Lung (tissue), 12 donors: ENCODE measurements around the gene TMEM30B. TPM values are rescaled to one million over a fixed set of nuclear protein-coding genes. Genes with fewer than 3 reads are reported as not detected.

ENCODE experiments used
- ATAC-seq: fragments of 200-7000 bp; cut with Tn5 transposase; one replicate; pipeline ENCODE4 v1.9.1; 2020; ENCODE audit warnings: moderate number of reproducible peaks; ENCODE audit not compliant: insufficient read depth, low FRiP score
- DNase-seq, 3 donors: peaks; one replicate each; pipeline ENCODE4 v3.0.0-alpha.2; 2013 to 2017
- H3K27ac ChIP-seq, 2 donors: one replicate each; pipeline ENCODE4 v1.5.1; 2013; ENCODE audit warnings: mild to moderate bottlenecking in 2 of 2, moderate library complexity in 2 of 2, control low read depth in 1 of 2, inconsistent platforms in 1 of 2, low read depth in 1 of 2, low read length in 1 of 2
- H3K27me3 ChIP-seq, 3 donors: one replicate each; pipeline ENCODE4 v1.5.1; 2013; ENCODE audit warnings: low read length in 2 of 3; ENCODE audit not compliant: control insufficient read depth in 3 of 3, insufficient read depth in 3 of 3
- H3K36me3 ChIP-seq, 4 donors: one replicate each; pipeline ENCODE4 v1.5.1; 2013; ENCODE audit warnings: low read length in 4 of 4, mild to moderate bottlenecking in 1 of 4, moderate library complexity in 1 of 4; ENCODE audit not compliant: control insufficient read depth in 4 of 4, insufficient read depth in 4 of 4
- H3K4me1 ChIP-seq, 5 donors: one replicate each; pipeline ENCODE4 v1.5.1; 2013; ENCODE audit warnings: low read length in 5 of 5, mild to moderate bottlenecking in 2 of 5, moderate library complexity in 1 of 5; ENCODE audit not compliant: control insufficient read depth in 5 of 5, insufficient read depth in 5 of 5
- H3K4me3 ChIP-seq: one replicate; pipeline ENCODE4 v1.5.1; 2013; ENCODE audit warnings: mild to moderate bottlenecking, control low read depth, moderate library complexity
- H3K9ac ChIP-seq, 2 donors: one replicate each; pipeline ENCODE4 v1.5.1; 2013; ENCODE audit warnings: low read length in 2 of 2, control low read depth in 1 of 2; ENCODE audit not compliant: insufficient read depth in 1 of 2
- H3K9me3 ChIP-seq, 4 donors: one replicate each; pipeline ENCODE4 v1.5.1; 2013; ENCODE audit warnings: low read length in 3 of 4, mild to moderate bottlenecking in 1 of 4, moderate library complexity in 1 of 4; ENCODE audit not compliant: control insufficient read depth in 4 of 4, insufficient read depth in 3 of 4
- WGBS, 2 donors: extraction: QIAGEN DNeasy Blood & Tissue Kit; methylation state at CpG; one replicate each; pipeline ENCODE4 v1.1.7; 2013; 5-methylcytosine and 5-hydroxymethylcytosine counted together
- polyA plus RNA-seq, 2 donors: library from polyadenylated mRNA; stranded (reverse); fragments of 200-250 nt; gene quantifications; one replicate each; pipeline ENCODE4 v1.2.1, GENCODE V29; 2013
- total RNA-seq, 2 donors: library from RNA; depleted of rRNA in 1 of 2; stranded (reverse); fragments of >200 nt in 1 of 2; gene quantifications; one replicate each; pipeline ENCODE4 v1.2.1, GENCODE V29; 2014 to 2021
- TF ChIP-seq, protein P1 (sequence below): IDR thresholded peaks from 2 replicates; pipeline ENCODE4 v1.5.1; 2012; ENCODE audit warnings: mild to moderate bottlenecking; ENCODE audit errors: control extremely low read depth, extremely low read depth
- donor health status: control.
- donor health status: control.
- donor health status: Bipolar disorder and iron deficiency.
- donor health status: healthy.
- donor health status: DM: yes; HTN: yes; CAD: no.

The TMEM30B gene
- total and polyA plus RNA-seq, 4 donors = 14.4 to 24.3 (median 20.1) TPM

DNA sequence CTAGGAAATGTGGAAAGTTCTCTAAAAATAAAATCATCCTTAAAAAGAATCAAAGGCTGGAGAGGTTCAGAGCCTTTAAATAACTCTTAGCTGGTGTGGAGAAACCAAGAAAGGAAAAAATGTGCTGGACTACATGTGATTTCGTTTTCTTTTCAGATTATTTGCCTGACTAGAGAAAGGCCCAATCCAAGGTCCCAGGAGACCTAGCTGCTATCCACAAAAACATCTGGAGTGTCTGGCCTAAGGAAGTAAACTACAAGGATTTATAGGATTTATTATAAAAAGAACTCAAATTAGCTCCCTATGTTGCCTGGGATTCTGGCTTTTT is 774 bp upstream of the TMEM30B start:
- Histone ChIP-seq H3K4me1 (peaks cover 0 to 14% (median 8%) of the 10 kb centered on the region in 5 donors), H3K9ac (no peak overlapping the region), H3K36me3 (no peaks in the 10 kb centered on the region), H3K27ac (no peak overlapping the region), H3K27me3 (peaks cover 0 to 48% (median 33%) of the 10 kb centered on the region in 3 donors), H3K9me3 (peaks cover 0 to 9% (median 0%) of the 10 kb centered on the region in 4 donors), H3K4me3 (no peak overlapping the region)
- WGBS, 2 donors = 67 to 90% methylated on average over 1 of the region's 1 CpG
- ATAC-seq (no peak), DNase-seq (no peak)
- TF ChIP-seq, protein P1, sequence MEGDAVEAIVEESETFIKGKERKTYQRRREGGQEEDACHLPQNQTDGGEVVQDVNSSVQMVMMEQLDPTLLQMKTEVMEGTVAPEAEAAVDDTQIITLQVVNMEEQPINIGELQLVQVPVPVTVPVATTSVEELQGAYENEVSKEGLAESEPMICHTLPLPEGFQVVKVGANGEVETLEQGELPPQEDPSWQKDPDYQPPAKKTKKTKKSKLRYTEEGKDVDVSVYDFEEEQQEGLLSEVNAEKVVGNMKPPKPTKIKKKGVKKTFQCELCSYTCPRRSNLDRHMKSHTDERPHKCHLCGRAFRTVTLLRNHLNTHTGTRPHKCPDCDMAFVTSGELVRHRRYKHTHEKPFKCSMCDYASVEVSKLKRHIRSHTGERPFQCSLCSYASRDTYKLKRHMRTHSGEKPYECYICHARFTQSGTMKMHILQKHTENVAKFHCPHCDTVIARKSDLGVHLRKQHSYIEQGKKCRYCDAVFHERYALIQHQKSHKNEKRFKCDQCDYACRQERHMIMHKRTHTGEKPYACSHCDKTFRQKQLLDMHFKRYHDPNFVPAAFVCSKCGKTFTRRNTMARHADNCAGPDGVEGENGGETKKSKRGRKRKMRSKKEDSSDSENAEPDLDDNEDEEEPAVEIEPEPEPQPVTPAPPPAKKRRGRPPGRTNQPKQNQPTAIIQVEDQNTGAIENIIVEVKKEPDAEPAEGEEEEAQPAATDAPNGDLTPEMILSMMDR = no peak

GRCh38 chr14:61280526-61281185 is 482 bp downstream of the TMEM30B start:
- peak overlapping the region; percentile 77 for H3K4me3 ChIP-seq
- H3K27me3 ChIP-seq = peaks cover 0 to 48% (median 33%) of the 10 kb centered on the region in 3 donors
- peaks cover 0 to 9% (median 0%) of the 10 kb centered on the region in 4 donors for H3K9me3 ChIP-seq
- H3K4me1 ChIP-seq = peaks cover 0 to 14% (median 6%) of the 10 kb centered on the region in 5 donors
- ATAC-seq (peak; percentile 69), DNase-seq (peak; percentile 57 to 78 (median 70))
- no peaks in the 10 kb centered on the region for H3K36me3 ChIP-seq
- peak overlapping the region; percentile 49 to 61 for H3K9ac ChIP-seq
- 0 to 1% methylated on average over 75 to 81 of the region's 81 CpGs for WGBS, 2 donors
- TF ChIP-seq, protein P1 = peak; percentile 8
- H3K27ac ChIP-seq = peak overlapping the region in 1 of 2 donors; percentile 97

DNA sequence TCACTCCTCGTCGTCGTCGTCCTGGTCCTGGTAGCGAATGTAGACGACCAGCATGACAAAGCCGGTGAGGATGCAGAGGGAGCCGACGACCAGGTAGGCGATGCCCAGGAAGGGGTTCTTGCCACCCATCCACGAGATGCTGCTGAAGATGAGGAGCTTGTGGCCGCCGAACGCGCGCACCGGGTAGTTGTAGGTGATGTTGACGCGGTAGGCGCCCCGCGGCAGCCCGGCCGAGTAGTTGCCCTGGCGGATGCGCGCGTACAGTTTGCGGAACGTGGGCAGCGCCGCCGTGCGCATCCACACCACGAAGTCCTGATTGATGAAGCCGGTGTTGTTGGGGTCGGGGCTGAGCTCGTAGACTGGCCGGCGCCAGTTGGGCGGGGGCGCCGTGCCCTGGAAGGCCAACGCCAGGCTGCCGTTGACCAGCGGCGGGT is 1.0 kb downstream of the TMEM30B start:
- TF ChIP-seq, protein P1 = no peak

More for the DNA sequence above, 1.0 kb downstream of the TMEM30B start:
- Histone ChIP-seq H3K27me3 (peaks cover 0 to 52% (median 36%) of the 10 kb centered on the region in 3 donors), H3K4me1 (peaks cover 0 to 14% (median 5%) of the 10 kb centered on the region in 5 donors), H3K36me3 (no peaks in the 10 kb centered on the region), H3K4me3 (peak overlapping the region; percentile 77), H3K27ac (peak overlapping the region in 1 of 2 donors; percentile 97), H3K9ac (peak overlapping the region; percentile 49 to 61), H3K9me3 (peaks cover 0 to 9% (median 0%) of the 10 kb centered on the region in 4 donors)
- 9 to 11% methylated on average over 41 to 47 of the region's 47 CpGs for WGBS, 2 donors
- ATAC-seq (peak; percentile 0), DNase-seq (peak; percentile 16 to 32 (median 18))
